Astrocyte of the hippocampus (primary cell): ENCODE results near the gene FLT4.

Experiments used
- DNase-seq: peaks from one replicate; pipeline ENCODE4 v3.0.0; 2011; ENCODE audit warnings: low read depth, low spot score

The FLT4 gene

DNA sequence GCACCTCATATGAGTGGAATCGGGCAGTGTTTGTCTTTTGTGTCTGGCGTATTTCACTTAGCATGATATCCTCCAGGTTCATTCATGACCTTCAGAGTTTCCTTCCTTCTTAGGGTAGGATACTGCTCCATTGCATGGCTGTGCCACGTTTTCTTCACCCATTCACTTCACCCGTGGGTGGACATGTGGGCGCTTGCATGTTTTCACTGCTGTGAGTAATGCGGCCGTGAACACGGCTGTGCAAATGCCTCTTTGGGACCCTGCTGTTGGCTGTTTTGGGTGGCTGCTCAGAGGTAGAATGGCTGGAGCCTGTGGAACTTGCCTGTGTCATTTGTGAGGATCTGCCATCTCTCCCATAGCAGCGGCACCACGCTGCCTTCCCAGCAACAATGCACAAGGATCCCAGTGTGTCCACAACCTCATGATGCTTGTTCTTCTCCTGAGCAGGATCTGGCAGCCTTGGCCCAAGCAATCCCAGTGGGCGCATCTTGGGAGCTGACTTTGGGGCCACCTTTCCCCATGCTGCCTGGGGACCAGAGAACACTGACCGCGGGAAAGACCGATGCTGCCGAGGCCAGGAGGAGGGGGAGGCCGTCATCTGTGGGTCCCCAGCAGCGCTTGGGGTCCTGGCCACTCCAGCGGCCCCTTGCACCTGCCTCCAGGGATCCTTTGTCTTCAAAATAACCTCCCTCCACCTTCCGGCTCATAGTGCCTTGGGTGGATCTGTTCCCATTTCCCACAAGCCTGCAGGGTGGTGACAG lies 55.8 kb downstream of the FLT4 start:
- DNase-seq, result no peak

DNA sequence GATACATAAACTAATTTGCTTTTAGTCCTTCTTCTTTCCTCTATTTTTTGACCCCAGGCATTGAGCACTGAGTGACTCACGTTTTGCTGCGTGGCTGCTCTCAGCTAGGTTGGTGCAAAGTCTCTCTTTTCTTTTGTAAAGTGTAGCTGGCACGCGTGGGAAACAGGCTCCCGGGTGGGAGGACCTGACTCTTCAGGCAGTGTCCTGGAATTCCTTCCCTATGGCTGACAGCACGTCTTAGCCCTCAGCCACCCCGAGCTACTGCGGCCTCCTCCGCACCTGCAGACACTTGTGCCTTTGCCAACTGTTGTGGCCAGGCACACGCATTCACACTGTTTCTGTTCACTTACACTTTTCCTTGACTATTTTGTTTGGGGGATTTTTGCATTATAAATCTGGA lies 57.2 kb downstream of the FLT4 start:
- DNase-seq, result no peak

DNA sequence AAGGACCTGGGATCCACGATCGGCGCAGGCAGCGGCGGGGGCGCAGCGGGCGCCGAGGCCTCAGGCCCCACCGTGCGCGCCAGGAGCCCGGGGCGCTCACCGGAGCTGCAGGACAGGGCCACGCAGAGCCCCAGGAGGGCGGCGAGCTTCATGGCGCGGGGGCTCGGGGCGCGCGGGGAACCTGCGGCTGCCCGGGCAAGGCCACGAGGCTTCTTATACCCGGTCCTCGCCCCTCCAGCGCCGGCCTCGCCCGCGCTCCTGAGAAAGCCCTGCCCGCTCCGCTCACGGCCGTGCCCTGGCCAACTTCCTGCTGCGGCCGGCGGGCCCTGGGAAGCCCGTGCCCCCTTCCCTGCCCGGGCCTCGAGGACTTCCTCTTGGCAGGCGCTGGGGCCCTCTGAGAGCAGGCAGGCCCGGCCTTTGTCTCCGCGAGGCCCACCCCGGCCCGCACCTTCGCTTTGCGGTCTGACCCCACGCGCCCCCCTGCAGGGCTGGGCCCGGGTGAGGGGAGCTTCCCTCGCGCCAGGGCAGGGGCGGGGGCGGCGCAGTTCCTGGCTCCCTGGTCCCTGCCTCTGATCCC lies 58.0 kb downstream of the FLT4 start, which contains the start of gene SCGB3A1:
Gene SCGB3A1, minus strand, starts transcription at position 189 of the 577 bp plus-strand sequence. Its CDS starts 37 bp downstream, at position 152.
- DNase-seq, result peak; percentile 40

DNA sequence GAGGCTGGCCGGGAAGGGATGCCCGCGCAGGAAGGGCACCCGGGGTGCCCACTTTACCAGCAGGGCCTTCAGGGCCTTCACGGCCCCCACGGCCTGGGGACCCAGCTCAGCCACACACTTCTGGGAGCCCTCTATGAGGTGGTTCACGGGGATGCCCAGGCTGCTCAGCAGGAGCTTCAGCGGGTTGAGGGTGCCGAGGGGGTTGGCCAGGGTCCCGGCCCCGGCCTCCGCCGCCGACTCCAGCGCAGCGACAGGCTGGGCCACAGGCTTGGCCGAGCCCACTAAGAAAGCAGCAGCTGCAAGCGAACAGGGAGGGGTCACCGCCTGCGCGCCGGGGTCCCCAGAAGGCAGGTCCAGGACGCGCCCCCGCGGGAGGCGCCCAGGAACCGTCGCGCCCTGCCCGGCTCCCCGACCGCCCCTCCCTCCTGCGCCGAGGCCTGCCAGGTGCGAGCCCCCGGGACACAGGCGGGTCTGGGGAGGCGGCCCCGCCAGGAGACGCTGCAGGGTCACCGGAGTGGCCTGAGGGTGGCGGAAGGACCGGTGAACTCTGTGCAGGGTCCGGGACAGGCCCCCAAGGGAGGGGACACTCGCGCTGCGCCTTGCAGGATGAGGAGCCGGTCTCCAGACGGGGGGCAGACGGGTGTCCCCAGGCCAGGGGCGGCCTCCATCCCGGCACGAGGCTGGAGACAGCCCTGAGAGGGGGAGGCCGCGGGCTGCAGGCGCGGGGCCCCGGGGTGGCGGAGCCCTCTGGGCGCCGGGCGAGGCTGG lies 58.7 kb downstream of the FLT4 start:
- peak; percentile 32 for DNase-seq

DNA sequence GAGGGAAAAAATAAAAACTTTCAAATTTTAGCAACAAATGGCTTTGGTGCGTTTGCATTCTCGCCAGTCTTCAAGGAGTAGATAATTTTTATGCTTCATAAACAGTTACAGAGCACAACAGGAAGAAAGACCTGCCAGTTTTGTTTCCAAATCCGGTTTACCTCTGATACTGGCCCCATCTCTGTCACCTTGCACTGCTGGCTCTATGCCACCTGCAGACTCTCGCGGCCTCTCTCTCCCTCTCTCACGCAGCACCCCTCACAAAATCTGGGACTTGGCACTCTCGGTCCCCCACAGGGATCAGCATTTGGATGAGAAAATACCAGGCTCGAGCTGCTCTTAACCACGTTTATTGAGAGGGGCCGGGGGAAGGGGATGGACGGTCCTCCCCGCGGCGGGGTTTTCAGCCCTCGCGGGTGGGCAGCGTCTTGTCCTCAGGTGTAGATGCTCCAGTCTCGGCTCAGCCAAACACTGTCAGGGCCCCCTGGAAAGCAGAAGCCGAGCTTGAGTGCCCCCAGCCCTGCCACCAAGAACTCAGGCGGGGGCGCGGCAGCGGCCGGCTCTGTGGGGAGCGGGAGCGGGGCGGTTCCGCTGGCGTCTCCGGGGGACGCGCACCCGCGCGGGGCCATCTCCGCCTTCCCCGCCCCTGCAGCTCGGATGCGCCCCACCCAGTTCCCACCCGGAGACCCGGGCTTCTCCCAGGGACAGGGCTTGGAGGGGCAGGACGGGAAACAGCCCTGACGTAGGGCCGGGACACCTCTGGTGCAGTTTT lies 59.4 kb downstream of the FLT4 start:
- peak; percentile 22 for DNase-seq

DNA sequence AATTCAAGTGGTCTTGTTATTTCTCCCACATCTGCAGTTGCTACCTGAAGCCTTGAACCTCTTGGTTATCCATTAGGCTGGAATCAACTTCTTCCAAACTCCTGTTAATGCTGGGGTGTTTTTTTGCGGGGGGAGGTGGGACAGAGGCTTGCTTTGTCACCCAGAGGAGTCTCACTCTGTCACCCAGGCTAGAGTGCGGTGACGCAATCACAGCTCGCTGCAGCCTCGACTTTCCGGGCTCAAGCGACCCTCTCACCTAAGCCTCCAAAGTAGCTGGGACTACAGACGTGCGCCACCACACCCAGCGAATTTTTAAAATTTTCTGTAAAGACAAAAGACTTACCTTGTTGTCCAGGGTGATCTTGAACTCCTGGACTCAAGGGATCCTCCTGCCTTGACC lies 62.5 kb downstream of the FLT4 start:
- DNase-seq, result no peak

DNA sequence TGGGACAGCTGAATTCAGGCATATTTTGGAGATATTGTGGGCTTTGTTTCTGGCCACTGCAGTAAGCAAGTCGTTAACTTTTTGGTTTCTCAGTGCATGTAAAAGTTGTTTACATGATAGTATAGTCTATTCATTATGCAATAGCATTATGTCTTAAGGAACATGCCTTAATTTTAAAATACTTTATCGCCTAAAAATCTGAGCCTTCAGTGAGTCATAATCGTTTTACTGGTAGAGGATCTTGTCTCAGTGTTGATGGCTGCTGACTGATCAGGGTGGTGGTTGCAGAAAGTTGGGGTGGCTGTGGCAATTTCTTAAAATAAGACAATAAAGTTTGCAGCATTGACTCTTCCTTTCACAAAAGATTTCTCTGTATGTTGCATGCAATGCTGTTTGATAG lies 63.2 kb downstream of the FLT4 start:
- DNase-seq, result no peak

DNA sequence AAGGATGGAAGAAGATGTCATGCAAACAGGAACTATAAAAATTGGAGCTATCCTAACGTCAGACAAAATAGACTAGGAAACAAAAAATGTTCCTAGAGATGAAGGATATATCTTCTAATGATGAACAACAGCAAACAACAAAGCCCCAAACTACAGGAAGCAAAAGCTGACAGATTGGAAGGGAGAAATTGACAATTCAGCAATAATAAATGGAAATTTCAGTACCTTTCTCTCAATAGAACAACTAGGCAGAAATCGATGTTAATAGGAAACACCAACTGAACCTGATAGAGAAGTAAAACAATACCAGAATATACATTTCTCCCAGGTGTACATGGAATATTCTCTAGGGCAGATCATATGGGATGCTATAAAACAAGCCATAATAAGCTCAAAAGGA lies 65.7 kb downstream of the FLT4 start:
- no peak for DNase-seq

DNA sequence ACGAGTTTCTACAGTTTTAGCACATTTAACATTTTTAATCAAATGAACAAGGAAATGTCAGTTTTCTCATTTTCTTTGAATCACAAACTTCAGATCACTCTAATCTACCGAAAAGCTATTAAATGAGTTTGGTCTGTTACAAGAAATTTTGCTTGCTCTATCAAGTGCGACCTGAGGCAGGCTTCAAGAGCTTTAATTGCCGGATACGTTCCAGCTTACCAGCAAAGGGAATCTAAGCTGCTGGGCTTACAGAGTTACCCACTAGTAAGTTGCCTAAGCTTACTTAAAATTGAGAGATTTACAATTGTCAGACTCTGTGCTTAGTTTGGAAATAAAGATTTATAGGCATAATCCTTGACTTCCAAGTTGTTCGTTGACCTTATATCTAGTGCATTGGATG lies 68.7 kb downstream of the FLT4 start:
- DNase-seq, result no peak

DNA sequence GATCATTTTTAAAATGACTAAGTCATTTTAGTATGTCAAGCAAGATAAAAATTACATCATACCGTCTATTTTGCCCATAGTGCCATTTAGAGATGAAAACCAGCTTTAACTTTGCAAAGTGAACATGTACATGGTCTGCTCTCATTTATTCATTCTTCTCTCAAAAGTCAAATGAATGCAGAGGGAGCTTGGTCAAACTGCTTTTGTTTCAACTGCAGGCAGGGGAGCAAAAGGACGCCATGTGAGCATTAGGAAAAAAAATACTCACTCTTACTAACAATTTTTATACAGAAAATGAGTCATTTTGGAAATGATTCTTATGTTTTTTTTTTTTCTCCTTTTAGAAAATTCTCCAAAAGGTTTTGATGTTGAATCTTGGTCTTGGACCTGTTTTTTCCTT lies 73.8 kb downstream of the FLT4 start:
- no peak for DNase-seq

DNA sequence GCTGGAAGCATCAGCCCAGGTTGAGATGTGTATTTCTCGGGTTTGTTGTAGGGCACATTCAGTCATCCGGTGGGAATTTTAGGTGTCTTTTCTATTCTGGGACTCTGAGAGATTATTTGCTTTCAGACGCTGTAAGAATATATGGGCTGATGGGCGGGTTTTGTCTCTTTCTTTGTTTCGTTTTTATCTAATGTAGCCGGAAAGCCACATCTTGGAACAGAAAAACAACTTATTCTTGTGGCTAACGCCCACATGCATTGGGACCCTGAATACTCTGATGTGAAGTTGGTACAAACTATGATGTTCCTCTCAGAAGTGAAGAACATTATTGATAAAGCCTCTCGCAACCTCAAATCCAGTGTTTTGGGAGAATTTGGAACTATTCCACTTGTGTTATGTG lies 80.5 kb downstream of the FLT4 start:
- DNase-seq, result no peak

DNA sequence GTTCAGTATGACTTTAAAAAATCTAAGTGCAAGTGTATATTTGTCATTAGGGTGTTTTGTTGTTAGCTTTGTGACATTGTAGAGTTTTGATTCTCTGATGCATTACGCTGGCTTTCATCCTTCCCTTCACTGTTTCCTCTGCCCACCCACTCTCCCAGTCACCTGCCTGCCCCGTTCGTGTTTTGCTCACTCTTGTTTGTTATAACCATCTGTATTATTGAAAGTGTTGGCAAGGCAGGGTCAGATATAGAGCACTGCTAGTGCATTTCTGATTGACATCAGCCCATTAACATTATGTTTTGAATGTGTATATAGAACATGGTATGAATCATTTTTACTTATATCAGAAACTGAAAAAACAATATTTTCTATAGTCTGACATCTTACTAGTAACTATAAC lies 85.4 kb downstream of the FLT4 start:
- no peak for DNase-seq

DNA sequence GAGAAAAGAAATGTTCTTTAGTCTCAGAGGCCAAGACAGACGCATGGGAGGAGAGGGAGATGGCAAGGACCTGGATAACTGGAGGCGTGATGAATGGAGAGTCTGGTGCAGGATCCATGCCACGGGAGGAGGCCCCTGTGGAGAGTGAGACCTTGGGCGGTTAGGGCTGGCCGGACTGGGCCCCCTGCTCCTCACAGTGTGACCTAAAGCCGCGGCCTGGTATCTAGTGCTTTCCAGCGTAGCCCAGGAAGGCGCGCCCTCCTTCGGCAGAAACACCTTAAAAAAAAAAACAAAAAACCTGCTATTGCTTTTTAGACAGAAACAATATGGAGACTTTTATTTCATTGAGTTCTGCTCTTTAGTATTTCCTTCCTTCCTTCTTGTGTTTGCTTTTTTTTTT lies 91.2 kb downstream of the FLT4 start:
- DNase-seq, result no peak

DNA sequence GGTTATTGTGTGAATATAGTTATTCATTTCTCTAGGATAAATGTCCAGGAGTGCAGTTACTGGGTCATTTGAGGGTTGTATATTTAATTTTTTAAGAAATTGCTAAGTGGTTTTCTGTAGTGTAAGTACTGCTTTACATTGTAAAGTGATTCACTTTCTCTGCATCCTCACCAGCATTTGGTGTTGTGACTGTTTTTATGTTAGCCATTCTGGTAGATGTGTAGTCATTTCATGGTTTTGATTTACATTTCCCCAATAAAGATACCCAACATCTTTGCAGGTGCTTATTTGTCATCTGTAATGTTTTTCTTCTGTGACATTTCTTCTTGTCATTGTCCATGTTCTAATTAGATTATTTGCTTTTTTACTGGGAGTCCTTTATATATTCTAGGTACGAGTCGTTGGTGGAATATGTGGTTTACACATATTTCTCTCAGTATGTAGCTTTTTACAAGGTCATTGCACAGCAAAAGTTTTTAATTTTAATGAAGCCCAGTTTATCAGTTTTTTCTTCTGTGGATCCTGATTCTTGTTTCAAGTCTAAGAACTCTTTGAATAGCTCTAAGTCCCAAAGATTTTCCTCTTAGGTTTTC lies 92.1 kb downstream of the FLT4 start:
- no peak for DNase-seq

DNA sequence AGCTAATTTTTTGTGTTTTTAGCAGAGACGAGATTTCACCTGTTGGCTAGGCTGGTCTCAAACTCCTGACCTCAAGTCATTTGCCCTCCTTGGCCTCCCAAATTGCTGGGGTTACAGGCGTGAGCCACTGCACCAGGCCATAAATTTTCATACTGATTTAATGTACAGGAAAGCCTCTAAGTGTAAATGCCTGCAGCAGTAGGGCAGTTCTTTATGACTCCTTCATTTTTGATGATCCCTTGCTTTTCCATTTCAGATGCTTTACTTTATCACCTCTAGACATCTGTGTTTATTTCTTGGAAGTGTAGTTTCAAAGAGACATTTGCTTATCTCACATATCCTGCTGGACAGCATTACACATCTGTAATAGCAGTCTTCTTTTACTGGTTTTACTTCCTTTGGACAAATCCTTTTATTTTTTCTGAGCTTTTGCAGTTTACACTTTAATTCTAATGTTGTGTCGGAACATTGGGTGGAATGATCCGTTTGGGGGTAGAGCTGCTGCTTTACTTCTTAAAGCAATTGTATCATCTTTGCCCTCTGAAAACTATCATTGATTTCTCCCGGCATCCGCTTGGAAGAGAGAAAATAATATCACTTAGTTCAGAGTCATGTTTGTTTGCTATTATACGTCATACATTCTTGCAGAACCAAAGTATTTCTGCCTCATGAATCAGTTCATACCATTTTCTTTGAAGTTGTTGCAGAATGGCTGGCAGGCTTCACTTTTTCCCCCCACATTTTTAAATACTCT lies 94.1 kb downstream of the FLT4 start:
- DNase-seq, result peak; percentile 45

DNA sequence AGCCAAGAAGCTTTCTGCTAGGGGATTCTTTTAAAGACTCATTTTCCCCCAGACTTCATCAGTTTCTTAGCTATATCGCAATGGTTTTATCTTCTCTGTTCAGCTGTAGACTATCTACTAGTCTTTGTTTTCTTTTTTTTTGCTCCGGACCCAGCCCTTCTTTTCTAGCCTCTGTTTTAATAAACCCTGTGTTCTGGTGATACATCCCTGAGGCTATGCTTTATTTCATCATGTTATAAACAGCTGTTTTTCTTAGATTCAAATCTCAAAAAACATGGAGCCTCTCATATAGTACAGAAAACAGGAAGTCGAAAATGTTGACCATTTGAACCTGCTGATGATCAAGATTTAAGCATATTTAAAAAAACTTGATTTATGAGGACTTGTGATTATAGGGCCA lies 95.9 kb downstream of the FLT4 start:
- DNase-seq, result no peak
